Activated CD8-positive, alpha-beta T cell treated with anti-CD3 and anti-CD28 coated beads for 36 hours (primary cell): Measurements from ENCODE around the gene SMAP1. TPM values are rescaled to one million over a fixed set of nuclear protein-coding genes. Genes with fewer than 3 reads are reported as not detected.

Experiments used
- ATAC-seq: fragments of 200-7000 bp; cut with Tn5 transposase; one replicate; pipeline ENCODE4 v1.10.0; 2021; ENCODE audit warnings: mild to moderate bottlenecking, moderate library complexity
- CTCF ChIA-PET: fragments of 350-600 bp; sonication (Branson Sonifier 250); formaldehyde crosslinking; loops from one replicate; lab custom pipeline; 2021; ENCODE audit warnings: antibody characterized with exemption; lab: Charles Lee
- POLR2A ChIA-PET: fragments of 350-600 bp; sonication (Branson Sonifier 250); formaldehyde crosslinking; loops from one replicate; lab custom pipeline; 2021; ENCODE audit warnings: antibody characterized with exemption; lab: Charles Lee
- DNase-seq: peaks from one replicate; pipeline ENCODE4 v3.0.0-alpha.2; 2020
- H3K27ac Mint-ChIP-seq: one replicate; pipeline ENCODE4 v1.8.0; 2021; ENCODE audit warnings: mild to moderate bottlenecking, mixed read lengths
- H3K27me3 Mint-ChIP-seq: one replicate; pipeline ENCODE4 v1.8.0; 2021; ENCODE audit warnings: mixed read lengths
- H3K36me3 Mint-ChIP-seq: one replicate; pipeline ENCODE4 v1.8.0; 2021; ENCODE audit warnings: low read depth, mixed read lengths
- H3K4me1 Mint-ChIP-seq: one replicate; pipeline ENCODE4 v1.8.0; 2021; ENCODE audit warnings: low read depth, mixed read lengths
- H3K4me3 Mint-ChIP-seq: one replicate; pipeline ENCODE4 v1.8.0; 2021; ENCODE audit warnings: mild to moderate bottlenecking, moderate library complexity, mixed read lengths
- H3K9me3 Mint-ChIP-seq: one replicate; pipeline ENCODE4 v1.8.0; 2021; ENCODE audit warnings: mixed read lengths
- intact Hi-C: fragments of 100-400 bp; cut with micrococcal nuclease; formaldehyde crosslinking; loops from one replicate; pipeline ENCODE4 v1.10.0; 2022
- total RNA-seq, 2 experiments: library from RNA; stranded (reverse); gene quantifications; one replicate each; pipeline ENCODE4 v1.2.3, GENCODE V29; 2021
- TF ChIP-seq, protein P1 (sequence below): fragments of 200-600 bp; IDR thresholded peaks from one replicate; pipeline ENCODE4 v1.8.0; 2022; ENCODE audit warnings: antibody characterized with exemption, mild to moderate bottlenecking

The SMAP1 gene
- total RNA-seq, 2 experiments from 2014 or later: 24.1 to 26.3 TPM

DNA sequence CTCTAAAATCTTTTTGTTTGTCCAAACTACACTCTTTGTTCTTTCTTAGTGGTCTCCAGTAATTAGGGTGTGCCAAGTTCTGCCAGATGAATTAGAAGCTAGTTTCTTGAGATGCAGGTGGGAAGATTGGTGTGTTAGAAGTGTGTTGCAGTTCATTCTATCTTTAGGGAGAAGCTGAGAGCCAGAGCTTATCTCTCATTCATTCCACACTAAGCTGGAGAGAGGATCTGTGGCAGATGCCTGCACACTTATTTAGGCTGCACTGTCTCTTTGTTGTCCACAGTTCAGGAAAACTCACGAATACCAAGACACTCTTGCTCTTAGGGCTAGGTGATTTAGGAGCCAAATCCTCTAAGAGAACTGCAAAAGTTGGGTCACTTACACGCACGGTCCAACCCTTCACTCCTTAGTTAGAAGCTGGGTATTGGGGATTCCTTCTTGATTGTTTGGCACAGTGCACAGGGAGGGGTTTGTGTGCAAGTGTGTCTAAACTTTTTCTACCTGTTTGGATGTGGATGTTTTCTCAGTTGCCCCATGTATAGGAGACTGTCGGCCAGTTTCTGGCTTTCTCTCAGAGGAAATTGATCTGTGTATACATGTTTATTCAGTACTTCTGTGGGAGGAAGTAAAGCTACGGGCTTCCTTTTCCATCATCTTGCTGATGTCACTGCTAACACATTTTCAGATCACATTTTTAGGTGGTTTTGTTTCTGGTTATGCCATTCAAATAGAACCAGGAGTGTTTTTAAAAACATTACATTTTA is 49.5 kb downstream of the SMAP1 start:
- H3K27me3 Mint-ChIP-seq: no peaks in the 10 kb centered on the region

DNA sequence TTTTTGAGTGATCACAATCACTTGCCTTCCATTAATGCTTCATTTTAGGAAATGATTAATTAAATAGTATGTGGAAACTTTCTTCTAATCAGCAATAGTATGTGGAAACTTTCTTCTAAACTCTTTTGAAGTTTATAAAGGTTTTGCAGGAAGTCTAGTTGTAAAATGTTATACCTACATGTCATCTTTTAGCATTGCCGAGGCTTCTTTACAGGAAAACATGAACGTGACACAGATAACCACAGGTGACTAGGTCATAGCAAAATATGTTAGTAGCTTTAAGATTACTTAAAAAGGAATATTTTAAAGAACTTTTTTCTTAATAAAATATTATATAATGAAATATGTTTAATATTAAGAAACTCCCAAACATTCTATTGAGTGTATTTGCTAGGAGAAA is 56.8 kb downstream of the SMAP1 start:
- ChIA-PET POLR2A (no interaction called here), CTCF (interaction anchor here (2.4 kb wide), 1 partner anchor 17 kb away, joined by 7 read pairs; no protein-coding TSS in a partner anchor)
- H3K36me3 Mint-ChIP-seq: peaks cover 4% of the 10 kb centered on the region
- ATAC-seq (no peak), DNase-seq (no peak)
- H3K27ac Mint-ChIP-seq: peak overlapping the region; percentile 76
- TF ChIP-seq, protein P1, sequence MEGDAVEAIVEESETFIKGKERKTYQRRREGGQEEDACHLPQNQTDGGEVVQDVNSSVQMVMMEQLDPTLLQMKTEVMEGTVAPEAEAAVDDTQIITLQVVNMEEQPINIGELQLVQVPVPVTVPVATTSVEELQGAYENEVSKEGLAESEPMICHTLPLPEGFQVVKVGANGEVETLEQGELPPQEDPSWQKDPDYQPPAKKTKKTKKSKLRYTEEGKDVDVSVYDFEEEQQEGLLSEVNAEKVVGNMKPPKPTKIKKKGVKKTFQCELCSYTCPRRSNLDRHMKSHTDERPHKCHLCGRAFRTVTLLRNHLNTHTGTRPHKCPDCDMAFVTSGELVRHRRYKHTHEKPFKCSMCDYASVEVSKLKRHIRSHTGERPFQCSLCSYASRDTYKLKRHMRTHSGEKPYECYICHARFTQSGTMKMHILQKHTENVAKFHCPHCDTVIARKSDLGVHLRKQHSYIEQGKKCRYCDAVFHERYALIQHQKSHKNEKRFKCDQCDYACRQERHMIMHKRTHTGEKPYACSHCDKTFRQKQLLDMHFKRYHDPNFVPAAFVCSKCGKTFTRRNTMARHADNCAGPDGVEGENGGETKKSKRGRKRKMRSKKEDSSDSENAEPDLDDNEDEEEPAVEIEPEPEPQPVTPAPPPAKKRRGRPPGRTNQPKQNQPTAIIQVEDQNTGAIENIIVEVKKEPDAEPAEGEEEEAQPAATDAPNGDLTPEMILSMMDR: no peak
- intact Hi-C loops: no loop called here
- H3K4me1 Mint-ChIP-seq: peaks cover 36% of the 10 kb centered on the region
- no peaks in the 10 kb centered on the region for H3K9me3 Mint-ChIP-seq
- H3K4me3 Mint-ChIP-seq: peak overlapping the region; percentile 21
- H3K27me3 Mint-ChIP-seq: no peaks in the 10 kb centered on the region

More for the DNA sequence above, 49.5 kb downstream of the SMAP1 start:
- H3K4me3 Mint-ChIP-seq: no peak overlapping the region
- H3K36me3 Mint-ChIP-seq: peaks cover 16% of the 10 kb centered on the region
- POLR2A ChIA-PET: no interaction called here
- ATAC-seq (peak; percentile 89), DNase-seq (peak; percentile 14)
- peak overlapping the region; percentile 21 for H3K27ac Mint-ChIP-seq
- peaks cover 44% of the 10 kb centered on the region for H3K4me1 Mint-ChIP-seq
- H3K9me3 Mint-ChIP-seq: peaks cover 16% of the 10 kb centered on the region
- CTCF ChIA-PET: interaction anchor here (0.7 to 3.4 kb wide), 6 partner anchors 9 to 238 kb away, joined by 3 to 33 read pairs (median 5); no protein-coding TSS in a partner anchor
- TF ChIP-seq, protein P1: no peak
- intact Hi-C loops: no loop called here

DNA sequence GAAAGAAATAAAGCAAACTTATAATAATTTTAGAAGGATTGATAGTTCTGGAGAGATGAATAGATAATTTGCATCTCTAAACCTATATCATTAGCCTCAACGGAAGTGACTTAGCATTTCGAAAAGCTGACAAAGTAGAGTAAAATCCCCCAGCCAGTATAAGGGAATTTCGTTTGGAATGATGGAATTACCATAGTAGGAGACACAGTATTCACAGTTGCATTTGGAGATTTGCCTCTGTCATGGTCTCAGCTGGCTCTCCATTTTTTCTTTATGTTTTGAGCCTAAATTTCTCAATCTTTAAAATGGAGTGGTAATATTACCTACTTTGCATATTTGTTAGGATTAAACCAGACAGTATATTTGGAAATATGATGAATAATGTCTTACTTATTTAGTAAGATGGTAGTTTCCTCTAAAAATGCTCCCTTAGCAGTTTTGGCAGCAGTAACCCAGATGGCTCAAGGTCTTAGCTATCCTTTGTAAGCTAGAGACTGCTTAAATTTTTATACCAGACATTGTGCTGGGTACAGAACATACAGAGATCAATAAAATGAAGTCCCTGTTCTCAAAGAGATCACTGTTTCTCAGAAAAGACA is 58.2 kb downstream of the SMAP1 start:
- no peak for ATAC-seq
- POLR2A ChIA-PET: no interaction called here

DNA sequence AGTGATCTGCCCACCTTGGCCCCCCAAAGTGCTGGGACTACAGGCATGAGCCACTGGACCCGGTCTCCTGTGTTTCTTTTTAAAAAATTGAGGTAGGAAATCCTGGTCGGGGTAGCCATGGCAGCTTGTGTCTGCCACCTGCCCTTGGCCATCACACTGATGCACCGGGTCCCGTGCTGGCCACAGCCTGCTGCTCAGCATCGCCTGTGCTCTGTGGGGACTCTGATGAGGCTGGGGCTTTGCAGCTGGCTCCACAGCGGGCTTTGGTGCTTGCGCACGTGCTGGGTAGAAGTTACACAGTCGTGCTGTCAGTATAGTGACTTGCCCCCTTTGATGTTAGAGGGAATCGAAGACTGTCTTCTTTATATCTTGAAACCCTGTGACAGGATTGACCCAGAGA is 66.7 kb downstream of the SMAP1 start:
- ATAC-seq (no peak), DNase-seq (no peak)
- H3K4me1 Mint-ChIP-seq: peaks cover 34% of the 10 kb centered on the region
- no peaks in the 10 kb centered on the region for H3K9me3 Mint-ChIP-seq
- ChIA-PET POLR2A (no interaction called here), CTCF (no interaction called here)
- no peak overlapping the region for H3K27ac Mint-ChIP-seq
- no peak overlapping the region for H3K4me3 Mint-ChIP-seq
- no peaks in the 10 kb centered on the region for H3K27me3 Mint-ChIP-seq
- peaks cover 16% of the 10 kb centered on the region for H3K36me3 Mint-ChIP-seq
- TF ChIP-seq, protein P1: no peak
- intact Hi-C loops: no loop called here

More for the DNA sequence above, 58.2 kb downstream of the SMAP1 start:
- Mint-ChIP-seq H3K27ac (no peak overlapping the region), H3K27me3 (no peaks in the 10 kb centered on the region), H3K9me3 (no peaks in the 10 kb centered on the region), H3K4me1 (peaks cover 42% of the 10 kb centered on the region), H3K36me3 (peaks cover 4% of the 10 kb centered on the region), H3K4me3 (no peak overlapping the region)
- TF ChIP-seq, protein P1: no peak
- CTCF ChIA-PET: interaction anchor here (2.4 kb wide), 1 partner anchor 19 kb away, joined by 7 read pairs; no protein-coding TSS in a partner anchor
- intact Hi-C loops: no loop called here
- DNase-seq: no peak

DNA sequence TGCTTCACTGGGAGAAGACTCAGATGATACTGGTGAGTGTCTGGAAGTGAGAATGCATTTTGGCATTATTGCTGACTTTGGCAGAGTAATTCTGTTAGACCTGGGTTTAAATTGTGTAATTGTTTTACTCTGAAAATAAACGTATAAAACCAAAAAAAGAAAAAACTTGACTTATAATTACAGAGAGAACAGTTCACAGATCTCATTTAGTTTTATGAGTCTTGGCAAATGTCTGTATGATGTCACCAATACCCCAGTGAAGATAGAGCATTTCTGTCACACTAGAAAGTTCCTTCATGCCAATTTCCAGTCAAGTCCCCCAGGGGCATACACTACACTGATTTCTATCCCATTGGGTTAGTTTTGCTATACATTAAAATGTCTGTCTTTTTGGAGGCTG is 67.3 kb downstream of the SMAP1 start:
- CTCF ChIA-PET: no interaction called here

More for the DNA sequence above, 67.3 kb downstream of the SMAP1 start:
- ATAC-seq: no peak
- TF ChIP-seq, protein P1: no peak
- H3K9me3 Mint-ChIP-seq: no peaks in the 10 kb centered on the region
- intact Hi-C loops: no loop called here
- no peak overlapping the region for H3K4me3 Mint-ChIP-seq
- POLR2A ChIA-PET: no interaction called here
- no peak for DNase-seq
- H3K4me1 Mint-ChIP-seq: peaks cover 28% of the 10 kb centered on the region
- no peaks in the 10 kb centered on the region for H3K27me3 Mint-ChIP-seq
- no peak overlapping the region for H3K27ac Mint-ChIP-seq
- H3K36me3 Mint-ChIP-seq: peaks cover 21% of the 10 kb centered on the region
